ENCODE data around the gene SORL1-AS1.

SORL1-AS1 gene

DNA sequence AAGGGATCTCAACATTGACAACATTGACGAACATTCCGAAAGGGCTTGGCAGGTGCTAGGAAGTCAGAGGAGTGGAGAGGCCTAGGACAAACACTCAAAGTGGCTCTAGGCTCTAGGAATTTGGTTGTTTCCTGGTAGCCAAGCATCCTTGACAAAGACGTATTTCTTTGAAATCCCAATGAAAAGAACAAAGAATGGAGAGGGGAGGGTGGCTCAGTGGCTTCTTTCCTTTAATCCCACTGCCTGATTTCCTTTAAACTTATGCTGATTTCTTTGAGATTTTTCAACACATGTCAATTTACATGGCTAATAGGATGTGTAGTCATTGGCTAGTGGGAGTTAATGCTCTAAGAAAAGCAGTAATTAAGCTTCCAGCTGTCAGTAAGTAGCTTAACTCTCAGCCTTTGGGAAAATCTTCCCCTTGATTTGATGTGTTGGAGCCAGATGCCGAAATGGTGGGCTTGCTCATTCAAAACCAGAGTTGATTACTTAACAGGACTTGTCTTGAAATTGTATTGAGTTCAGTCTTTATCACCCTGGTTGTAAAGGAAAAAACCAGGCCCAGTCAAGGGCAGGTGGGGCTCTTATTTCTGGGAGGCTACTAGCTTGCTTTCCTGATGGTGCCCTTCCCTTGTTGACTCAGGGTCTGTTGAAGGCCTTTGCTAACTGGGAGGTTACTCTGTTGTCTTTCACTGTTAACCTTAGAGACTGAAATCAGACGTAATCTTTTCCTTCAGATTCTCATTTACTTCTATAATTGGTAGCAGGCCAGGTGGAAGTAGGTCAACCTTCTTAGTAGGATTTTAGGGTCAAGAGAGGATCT lies 44.6 kb upstream of the SORL1-AS1 start:
- Histone ChIP-seq H3K4me1 (ENCODE audit: insufficient read depth, poor library complexity, severe bottlenecking) (no peaks in the 10 kb centered on the region), H3K4me3 (ENCODE audit: severe bottlenecking) (no peak overlapping the region), H3K9me3 (ENCODE audit: severe bottlenecking) (no peaks in the 10 kb centered on the region), H3K27me3 (ENCODE audit: insufficient read depth, poor library complexity, severe bottlenecking) (no peaks in the 10 kb centered on the region), H3K36me3 (ENCODE audit: low read depth) (peaks cover 4% of the 10 kb centered on the region; the same call in 1 of the 2 replicates), H3K27ac (ENCODE audit: poor library complexity, severe bottlenecking) (no peak overlapping the region)
- DNase-seq (ENCODE audit: low spot score) (no peak), ATAC-seq (ENCODE audit: low read depth) (no peak)
- no peak for TF ChIP-seq CTCF (IDR thresholded peaks at IDR 0.05; ENCODE audit: poor library complexity, severe bottlenecking)

DNA sequence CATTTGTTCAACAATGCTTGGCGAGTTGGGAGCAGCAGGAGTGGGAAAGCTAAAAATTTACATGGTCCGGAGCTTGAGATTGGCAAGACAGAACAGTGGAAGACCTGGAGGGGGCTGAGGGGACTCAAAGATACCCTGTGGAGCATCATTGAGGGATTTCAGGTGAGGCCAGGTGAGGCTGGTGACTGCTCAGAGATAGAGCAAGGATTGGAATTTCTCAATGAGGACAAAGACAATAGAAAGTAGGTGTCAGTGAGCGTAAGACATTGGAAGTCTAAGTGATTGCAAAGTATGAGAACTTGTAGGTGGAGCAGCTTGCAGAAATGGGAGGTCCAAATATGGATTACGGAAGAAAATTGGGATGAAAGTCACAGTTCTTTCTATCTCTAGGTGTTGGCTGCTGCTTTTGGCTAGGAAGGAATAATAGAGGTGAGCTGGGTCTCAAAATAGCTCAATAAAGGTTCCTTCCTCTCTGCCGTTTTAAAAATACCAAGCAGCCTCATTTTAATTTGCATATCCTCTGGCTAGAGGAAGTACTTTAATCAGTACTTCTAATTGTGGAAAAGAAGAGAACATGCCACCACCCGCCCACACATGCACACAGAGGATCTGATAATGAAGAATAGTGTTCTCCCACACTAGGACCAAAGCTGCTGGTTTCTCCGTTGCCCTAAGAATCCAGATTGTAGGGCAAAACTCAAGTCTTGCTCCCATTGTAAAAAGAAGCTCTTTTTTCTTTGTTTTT lies 41.8 kb upstream of the SORL1-AS1 start:
- no peaks in the 10 kb centered on the region for H3K4me1 ChIP-seq (ENCODE audit: insufficient read depth, poor library complexity, severe bottlenecking)
- H3K27ac ChIP-seq (ENCODE audit: poor library complexity, severe bottlenecking): no peak overlapping the region
- no peak for ATAC-seq (ENCODE audit: low read depth)
- no peaks in the 10 kb centered on the region for H3K9me3 ChIP-seq (ENCODE audit: severe bottlenecking)
- no peak for TF ChIP-seq CTCF (IDR thresholded peaks at IDR 0.05; ENCODE audit: poor library complexity, severe bottlenecking)
- no peaks in the 10 kb centered on the region for H3K27me3 ChIP-seq (ENCODE audit: insufficient read depth, poor library complexity, severe bottlenecking)
- H3K36me3 ChIP-seq (ENCODE audit: low read depth): peaks cover 4% of the 10 kb centered on the region; the same call in 1 of the 2 replicates
- H3K4me3 ChIP-seq (ENCODE audit: severe bottlenecking): no peak overlapping the region
- no peak for DNase-seq (ENCODE audit: low spot score)

- Histone ChIP-seq H3K27ac (ENCODE audit: poor library complexity, severe bottlenecking) (no peak overlapping the region), H3K4me1 (ENCODE audit: insufficient read depth, poor library complexity, severe bottlenecking) (no peaks in the 10 kb centered on the region), H3K9me3 (ENCODE audit: severe bottlenecking) (no peaks in the 10 kb centered on the region), H3K4me3 (ENCODE audit: severe bottlenecking) (no peak overlapping the region), H3K27me3 (ENCODE audit: insufficient read depth, poor library complexity, severe bottlenecking) (no peaks in the 10 kb centered on the region), H3K36me3 (ENCODE audit: low read depth) (no peaks in the 10 kb centered on the region)
- no peak for DNase-seq (ENCODE audit: low spot score)
- no peak; the same call in 2 of the 3 replicates for ATAC-seq (ENCODE audit: low read depth)
- no peak for TF ChIP-seq CTCF (IDR thresholded peaks at IDR 0.05; ENCODE audit: poor library complexity, severe bottlenecking)
Measured at GRCh38 chr11:121489823-121490222, 37.1 kb upstream of the SORL1-AS1 start.

- no peak overlapping the region for H3K27ac ChIP-seq (ENCODE audit: poor library complexity, severe bottlenecking)
- DNase-seq (ENCODE audit: low spot score) (no peak), ATAC-seq (ENCODE audit: low read depth) (no peak)
- no peaks in the 10 kb centered on the region for H3K9me3 ChIP-seq (ENCODE audit: severe bottlenecking)
- no peaks in the 10 kb centered on the region for H3K4me1 ChIP-seq (ENCODE audit: insufficient read depth, poor library complexity, severe bottlenecking)
- no peak for TF ChIP-seq CTCF (IDR thresholded peaks at IDR 0.05; ENCODE audit: poor library complexity, severe bottlenecking)
- no peaks in the 10 kb centered on the region for H3K36me3 ChIP-seq (ENCODE audit: low read depth)
- no peak overlapping the region for H3K4me3 ChIP-seq (ENCODE audit: severe bottlenecking)
- no peaks in the 10 kb centered on the region for H3K27me3 ChIP-seq (ENCODE audit: insufficient read depth, poor library complexity, severe bottlenecking)
Measured at GRCh38 chr11:121488641-121489040, 35.9 kb upstream of the SORL1-AS1 start.

Data from RWPE2 (cell line).